Ishikawa (cell line): ENCODE data around the gene ANXA10.

ENCODE experiments used
- CREB1 ChIP-seq: IDR thresholded peaks from 2 replicates; pipeline ENCODE4 v1.6.1; 2012; ENCODE audit warnings: low read depth
- YY1 ChIP-seq: IDR thresholded peaks from 2 replicates; pipeline ENCODE4 v1.6.1; 2012; ENCODE audit warnings: low read depth

DNA sequence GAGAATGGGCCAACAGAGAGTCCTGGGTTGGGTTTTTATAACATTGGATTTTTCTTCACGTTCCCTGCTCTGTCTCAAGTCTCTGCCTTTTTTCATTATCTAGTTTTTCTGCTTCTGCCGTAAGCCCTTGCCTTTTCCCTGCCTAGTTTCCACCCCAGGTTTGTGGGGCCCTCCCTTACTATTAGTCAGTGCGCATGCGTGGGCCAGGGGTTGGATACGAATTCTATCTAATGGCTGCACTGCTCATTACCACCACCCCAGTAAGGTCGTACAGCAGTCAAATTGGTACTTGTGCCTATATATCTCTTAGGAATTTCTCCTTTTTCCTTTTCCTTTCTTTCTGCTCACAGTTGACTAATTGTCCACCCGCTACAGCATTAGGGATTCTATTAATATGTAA lies 49.4 kb downstream of the ANXA10 start:
- TF ChIP-seq CREB1 (no peak), YY1 (no peak)
